CD4-positive, alpha-beta T cell treated with Interleukin-17A for 1 hour (primary cell): Measurements from ENCODE around the gene WSCD1.

Experiments used
- DNase-seq: peaks from one replicate; pipeline ENCODE4 v3.0.0-alpha.2; 2020

The WSCD1 gene

DNA sequence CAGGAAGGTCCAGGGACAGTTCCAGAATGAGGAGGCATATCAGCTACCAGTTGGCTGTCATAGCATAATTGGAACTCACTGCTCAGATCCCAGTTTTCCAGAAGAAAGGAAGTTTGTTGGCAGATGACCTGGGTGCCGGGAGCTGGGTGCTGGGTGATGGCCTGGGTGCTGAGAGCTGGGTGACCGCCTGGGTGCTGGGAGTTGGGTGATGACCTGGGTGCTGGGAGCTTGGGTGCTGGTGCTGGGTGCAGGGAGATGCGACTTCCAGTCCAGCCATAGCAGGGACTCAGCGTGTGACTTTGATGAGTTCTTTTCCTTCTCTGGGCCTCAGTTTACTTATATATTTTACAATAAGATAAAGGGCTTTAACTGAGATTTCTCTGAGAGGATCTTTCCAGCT, 18.0 kb downstream of the WSCD1 start:
- no peak for DNase-seq

DNA sequence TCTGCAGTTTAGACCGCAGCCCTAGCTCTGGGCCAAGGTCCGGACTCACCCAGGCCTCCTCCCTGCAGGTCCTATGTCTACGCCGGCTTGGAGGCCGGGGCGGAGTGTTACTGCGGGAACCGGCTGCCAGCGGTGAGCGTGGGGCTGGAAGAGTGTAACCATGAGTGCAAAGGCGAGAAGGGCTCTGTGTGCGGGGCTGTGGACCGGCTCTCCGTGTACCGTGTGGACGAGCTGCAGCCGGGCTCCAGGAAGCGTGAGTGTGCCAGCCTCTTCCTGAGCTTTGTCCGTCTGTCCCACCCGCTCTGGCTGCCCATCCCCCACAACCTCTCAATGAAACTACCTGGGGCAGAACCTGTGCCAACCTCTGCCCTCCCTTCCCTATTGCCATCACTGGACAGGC, 20.1 kb downstream of the WSCD1 start:
- DNase-seq, result no peak

DNA sequence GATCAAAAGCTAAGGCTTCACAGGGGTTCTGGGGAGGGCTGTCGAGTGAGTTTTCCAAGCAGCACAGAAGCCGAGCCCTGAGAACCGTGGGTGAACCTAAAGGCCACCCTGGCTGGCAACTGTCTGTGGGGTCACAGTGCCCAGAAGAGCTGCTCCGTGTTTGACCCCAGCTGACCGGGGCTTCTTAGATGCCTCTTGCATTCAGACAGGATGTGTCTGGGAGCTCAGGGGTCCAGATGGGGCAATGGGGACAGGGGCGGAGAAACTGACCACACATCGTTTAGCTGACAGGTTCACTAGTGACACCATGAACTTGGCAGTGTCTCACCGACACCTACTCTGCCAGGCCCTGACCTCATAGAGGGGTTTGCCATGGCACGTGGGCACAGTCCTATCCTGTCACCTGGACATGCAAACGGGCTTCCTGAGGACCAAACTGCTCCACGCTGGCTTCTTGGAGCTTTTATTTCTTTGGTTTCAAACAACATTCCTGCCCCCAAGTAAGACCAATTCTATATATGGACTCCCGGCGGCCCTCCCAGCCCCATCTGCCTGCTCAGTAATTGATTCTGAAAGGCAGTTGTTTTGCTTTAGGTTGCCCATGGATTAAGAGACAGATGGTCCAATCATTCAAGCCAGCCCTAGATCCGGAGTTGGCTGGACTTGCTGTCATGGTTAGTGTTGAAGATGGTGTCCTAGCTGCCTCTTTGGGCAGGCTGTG, 22.2 kb downstream of the WSCD1 start:
- DNase-seq, result no peak

DNA sequence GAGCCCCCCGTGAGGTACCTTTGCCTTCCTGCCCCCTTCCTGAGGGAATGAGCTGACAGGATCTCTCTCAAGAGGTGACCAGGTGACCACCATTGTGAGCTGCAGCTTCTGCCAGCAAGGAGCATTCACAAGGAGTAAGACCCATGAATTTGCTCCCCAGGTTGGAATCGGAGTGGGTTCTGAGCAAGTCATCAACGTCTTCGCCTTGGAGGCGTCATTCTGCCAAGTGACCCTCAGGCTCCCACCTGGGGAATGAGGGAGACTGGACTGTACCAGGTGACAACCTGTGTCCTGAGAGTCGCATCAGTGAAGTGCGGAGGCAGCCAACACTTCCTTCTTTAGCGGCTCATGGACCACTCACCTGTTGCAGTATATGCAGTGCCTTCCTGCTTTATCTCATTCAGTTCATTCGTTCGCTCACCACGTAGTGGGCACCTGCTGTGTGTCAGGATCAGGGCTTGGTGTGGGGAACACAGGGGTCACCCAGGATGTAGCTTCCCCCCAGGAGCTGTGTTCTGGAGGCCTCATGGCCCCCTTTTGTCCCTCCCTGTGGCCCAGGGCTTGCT, 22.8 kb downstream of the WSCD1 start:
- DNase-seq, result no peak

DNA sequence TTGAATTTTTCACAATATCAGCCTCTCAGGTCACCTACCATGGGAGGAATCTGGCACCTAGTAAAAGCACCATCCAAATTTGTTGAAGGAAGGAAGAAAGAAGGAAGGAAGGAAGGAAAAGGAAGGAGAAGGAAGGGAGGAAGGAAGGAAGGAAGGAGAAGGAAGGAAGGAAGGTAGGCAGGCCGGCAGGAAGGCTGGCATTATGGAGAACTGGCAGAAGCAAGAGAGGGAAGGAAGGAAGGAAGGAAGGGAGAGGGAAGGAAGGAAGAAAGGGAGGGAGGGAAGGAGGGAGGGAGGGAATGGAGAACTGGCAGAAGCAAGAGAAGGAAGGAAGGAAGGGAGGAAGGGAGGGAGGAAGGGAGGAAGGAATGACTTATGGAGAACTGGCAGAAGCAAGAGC, 24.3 kb downstream of the WSCD1 start:
- no peak for DNase-seq

DNA sequence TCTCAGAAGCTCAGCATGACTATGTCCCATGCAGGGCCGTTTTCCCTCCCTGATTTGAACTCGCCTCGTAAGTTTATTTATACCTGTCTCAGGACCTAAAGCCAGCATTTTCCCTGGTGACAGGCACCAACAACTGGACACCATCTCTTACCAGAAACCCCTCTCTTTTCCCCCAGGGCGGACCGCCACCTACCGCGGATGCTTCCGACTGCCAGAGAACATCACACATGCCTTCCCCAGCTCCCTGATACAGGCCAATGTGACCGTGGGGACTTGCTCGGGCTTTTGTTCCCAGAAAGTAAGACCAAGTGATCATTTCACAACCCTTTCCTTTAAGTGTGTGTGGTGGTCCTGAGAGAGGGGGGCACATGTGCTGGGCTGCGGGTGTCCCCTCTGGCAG, 24.7 kb downstream of the WSCD1 start:
- no peak for DNase-seq

DNA sequence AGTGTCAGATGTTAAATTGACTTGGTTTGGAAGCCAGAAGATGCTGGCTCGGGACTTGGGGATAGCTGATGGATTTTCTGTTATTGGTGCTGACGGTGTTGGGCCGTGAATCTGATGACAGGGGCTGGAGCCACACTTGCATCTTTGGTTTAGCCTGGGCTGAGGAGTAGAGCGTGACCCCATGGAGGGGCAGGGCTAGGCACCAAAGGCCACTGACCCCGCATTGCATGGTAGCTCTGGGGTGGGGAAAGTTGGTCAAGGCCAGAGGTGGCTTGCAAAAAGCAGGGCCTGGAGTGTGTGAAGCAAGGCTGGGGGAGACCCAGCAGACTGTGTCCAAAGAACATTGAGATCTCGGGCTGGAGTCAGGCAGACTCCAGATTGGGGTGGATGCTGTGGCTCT, 25.3 kb downstream of the WSCD1 start:
- no peak for DNase-seq

DNA sequence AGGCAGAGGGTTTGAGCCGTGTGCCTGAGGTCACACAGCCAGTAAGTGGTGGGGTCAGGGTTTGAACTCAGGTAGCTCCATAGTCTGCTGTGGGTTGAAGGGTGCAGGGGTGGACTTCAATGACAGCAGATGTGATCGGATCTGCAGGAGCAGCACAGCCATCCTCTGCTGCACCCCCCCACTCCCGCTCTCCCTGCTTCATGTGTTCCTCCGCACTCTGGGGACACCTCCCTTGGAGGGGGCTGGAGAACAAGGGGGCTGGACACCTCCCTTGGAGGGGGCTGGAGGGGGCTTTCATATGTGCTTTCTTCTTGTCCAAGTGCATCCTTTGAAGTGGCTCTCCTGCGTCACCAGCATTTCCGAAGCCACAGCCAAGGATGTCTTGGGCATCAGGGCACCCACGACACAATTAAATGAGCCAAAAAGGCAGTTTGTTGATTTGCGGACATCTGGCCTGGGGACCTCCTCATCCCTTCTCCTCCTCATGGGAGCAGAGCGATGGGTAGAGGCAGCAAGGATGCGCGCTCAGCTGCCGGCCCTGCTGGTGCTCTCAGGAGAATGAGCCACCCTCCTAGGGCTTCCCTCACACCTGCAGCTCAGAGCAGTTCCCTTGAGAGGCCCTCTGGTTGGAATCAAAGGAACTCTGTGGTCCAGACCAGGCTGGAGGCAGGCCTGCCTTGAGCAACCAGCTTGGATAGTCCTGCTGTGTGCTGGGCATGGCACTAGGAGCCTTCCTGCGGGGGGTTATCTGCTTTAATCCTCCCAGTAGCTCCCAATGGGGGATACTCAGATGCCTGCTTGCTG, 26.2 kb downstream of the WSCD1 start:
- DNase-seq, result no peak

DNA sequence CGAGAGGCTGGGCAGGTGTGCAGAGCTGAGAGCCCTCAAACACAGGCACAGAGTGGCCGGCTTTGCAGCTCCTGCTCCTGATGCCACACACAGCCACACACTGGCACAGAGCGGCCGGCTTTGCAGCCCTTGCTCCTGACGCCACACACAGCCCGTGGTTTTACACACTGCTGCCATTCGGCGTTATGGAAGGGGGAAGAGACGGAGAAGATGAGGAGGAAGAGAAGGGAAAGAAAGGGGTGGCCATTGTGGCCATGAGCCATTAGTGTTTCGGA, 26.8 kb downstream of the WSCD1 start:
- no peak for DNase-seq

DNA sequence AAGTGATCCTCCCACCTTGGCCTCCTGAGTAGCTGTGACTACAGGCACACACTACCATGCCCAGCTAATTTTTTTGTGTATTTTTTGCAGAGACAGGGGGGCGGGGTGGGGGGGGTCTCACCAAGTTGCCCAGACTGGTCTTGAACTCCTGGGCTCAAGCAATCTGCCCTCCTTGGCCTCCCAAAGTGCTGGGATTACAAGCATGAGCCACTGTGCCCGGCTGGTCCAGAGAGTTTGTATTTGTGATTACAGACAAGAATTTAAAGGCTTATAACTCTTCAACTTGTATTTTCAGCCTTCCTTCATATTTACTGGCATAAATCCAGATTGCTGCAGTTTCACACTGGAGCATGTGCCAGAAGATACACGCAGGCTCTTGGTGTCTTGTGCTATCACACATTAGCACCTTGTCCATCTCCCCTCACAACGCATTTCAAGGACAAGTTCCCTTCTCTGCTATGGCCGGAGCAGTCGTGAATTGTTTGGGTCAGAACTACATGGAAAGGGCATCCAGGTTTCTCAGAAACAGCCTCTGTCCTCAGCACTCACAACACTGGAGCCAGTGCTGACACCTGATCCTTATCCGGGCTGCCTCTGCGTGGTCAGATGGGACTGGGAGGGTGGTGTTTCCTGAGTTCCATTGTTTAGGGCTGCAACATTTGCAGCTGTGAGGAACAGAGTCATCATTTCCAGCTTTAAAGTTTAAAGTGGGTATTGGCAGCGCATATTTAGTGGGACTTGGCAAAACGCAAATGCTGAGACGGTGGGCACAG, 28.1 kb downstream of the WSCD1 start:
- no peak for DNase-seq

DNA sequence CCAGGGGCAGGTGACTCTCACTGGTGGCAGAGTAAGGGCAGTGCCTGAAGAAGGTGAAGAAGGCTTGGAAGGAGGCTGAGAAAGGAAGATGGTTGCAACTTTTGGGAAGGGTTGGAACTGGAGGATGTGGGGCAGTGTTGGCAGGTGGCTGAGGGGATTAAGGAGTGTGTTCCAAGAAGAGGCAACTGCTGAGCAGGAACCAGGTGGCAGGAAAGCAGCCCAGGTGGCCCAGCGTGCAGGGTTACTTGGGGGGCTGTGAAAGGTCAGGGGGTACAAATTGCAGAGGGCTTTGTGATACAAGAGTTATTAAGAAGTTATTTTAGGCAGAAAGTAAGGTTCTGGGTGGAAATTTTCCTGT, 28.6 kb downstream of the WSCD1 start:
- no peak for DNase-seq

DNA sequence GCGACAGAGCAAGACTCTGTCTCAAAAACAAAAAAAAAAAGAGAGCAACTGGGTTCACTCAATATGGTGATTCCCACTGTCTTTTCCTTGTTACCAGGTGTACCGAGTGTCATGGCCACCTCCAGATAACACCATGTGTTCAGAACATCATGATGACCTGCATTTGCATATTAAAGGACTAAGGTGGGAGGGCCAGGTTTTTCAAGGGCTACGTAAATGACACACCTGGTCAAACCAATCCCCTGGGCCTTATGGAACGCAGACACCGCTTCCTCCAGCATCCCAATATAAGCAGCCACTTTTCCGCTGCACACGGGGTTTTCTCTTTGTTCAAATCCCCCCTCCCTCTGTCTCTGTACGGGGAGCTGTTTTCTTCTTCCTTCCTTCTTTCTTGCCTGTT, 29.3 kb downstream of the WSCD1 start:
- DNase-seq, result no peak

DNA sequence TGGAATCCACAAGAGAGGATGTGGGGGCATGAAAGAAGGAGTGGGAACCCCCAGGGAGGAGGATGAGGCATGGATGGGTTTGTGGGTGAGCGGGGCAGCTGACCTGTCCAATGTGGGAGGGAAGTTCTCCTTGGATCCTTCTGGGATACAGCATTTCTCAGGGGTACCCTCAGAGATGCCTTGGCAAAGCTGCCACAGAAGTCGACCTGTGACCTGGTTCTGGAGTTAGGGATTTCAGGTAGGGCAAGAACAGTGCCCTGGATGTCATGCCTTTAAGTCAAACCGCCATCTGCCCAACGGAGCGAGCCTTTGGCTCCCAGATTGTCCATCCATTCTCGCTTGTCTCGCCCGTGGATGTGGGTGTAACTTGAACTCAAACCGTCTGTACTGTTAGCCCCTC, 30.0 kb downstream of the WSCD1 start:
- DNase-seq, result no peak

DNA sequence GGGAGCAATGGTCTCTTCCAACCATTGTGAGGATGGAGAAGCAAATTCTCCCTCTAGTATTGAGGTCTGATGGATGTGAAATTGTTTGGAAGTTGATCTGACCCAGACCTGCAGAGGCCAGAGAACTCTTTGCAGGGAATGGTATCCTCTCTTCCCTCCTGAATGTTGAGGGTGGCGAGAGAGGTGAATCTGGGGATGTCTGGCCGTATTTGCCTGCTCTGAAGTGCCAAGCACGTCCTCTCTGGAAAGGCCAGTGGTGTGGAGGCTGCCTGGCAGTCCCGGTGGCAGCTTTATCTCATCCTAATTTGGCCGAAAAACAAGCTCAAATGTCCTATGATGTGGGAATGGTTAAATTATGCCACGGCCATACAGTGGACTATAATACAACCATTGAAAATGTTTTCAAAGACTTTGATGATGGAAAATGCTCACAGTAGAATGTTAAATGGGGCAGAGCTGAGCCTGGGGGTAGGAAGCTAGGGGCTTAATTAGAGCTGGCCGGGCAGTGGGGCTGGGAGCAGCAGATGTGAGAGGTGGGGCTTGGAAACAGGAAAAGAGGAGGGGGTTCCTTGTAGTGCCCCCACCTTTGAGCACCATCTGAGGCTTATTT, 30.8 kb downstream of the WSCD1 start:
- DNase-seq, result no peak

DNA sequence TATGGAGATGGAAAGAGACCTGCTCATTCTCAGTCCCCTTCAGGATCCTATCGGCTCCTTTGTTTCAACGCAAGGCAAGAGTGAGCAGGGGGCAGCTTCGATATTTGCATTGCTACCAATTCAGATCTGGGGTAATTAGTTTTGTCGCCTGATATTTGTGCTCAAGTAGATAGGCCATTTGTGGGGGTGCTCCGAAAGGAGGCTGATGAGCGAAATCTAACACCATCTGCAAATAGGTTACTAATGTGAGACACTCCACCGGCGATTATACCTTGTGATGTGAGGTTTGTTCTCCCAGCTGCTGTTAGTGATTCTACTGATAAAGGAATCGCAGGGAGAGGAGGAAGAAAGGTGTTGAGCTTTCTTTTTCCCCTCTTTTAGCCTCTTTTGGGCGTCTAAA, 31.5 kb downstream of the WSCD1 start:
- no peak for DNase-seq

DNA sequence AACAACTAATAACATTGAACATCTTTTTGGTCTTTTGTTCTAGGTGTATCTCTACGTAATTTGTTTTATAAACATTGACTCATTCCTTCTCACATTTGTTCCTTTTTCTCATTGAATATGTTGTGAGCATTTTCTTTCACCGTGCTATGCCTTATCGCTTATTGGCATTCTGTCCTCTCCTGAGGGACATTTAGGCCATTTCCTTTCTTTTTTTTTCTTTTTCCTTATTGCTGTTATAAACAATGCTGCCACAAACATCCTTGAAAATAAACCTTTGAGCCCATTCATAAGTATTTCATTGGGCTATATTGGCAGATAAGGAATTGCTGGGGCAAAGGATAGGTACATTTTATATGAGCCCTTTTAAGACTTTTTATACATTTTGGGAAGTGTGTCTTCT, 32.4 kb downstream of the WSCD1 start:
- no peak for DNase-seq

DNA sequence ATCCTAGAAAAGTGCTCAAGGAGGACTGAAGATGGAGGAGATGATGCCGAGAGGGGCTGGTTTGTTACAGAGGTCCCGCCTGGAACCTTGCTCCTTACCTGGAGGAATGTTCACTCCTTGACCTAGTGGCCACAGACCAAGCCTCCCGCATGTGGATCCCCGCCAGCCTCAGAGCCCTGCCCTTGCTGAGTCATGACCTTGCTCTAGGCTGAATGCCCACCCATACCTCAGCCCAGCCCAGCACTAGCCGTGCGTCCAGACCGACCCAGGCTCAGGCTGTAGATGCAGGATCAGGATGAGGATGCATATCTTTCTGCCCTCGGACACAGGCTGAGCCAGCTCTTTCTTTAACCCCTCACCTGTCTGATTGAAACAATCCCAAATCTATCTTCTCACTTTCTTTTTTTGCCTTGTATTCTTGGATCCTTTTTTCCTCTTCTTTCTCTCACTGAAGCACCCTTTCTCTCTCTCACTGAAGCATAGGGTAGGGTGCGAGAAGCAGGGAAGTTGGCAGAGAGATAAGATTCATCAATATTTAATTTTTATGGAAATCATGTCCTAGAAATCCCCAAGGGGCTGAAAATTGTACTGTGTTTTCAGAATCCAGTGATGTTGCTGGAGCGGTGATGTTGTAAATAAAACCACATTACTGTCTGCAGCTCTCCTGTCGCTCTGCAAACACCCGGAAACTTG, 34.9 kb downstream of the WSCD1 start:
- no peak for DNase-seq

DNA sequence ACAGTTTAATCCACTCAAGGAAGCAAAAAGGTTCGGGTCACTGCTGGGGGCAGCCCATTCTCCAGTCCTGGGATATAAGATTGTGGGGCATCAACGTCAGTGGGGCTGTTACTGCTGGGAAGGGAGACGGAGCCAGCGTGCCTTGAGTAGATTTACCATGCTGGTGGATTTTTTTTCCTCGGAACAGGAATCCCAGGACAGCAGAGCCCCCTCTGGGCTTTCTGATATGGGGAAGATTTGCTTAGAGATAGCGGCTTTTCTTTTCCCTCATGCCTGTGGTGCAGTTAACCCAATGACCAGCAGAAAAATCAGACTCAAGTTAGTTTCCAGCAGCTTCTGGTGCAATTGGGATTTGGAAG, 35.4 kb downstream of the WSCD1 start:
- no peak for DNase-seq

DNA sequence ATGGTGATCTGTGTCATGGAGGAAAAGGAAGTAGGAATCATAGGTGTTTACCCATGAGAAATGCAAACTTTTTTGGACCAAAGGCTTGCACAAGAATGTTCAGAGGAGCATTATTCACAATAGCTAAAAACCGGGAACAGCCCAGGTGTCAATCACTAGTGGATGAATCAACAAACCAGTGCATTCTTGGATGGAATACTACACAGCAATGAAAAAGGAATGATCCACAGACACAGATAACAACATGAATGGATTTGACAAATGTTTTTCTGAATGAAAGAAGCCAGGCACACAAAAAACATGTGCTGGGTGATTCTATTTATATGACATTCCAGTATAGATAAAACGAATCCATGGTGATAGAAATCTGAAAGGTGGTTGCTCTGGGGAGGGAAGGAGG, 36.0 kb downstream of the WSCD1 start:
- no peak for DNase-seq

DNA sequence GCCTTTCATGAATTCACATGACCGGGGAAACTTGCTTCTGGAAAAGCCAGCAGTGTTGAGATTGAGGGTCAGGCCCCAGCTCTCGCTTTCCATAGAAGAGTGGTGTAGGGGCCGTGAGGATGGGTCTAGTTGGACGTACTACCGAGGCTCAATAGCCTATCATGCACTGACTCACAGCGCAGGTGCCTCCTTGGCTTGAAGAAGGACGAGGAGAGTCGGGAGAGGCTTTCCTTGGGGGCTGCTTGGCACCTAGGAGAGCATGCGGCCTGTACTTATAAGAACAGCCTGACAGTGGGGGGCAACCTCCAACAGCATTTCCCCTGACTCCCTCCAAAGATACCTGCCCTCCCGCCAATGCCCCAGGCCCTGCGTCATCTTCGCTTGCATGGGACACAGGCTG, 37.6 kb downstream of the WSCD1 start:
- DNase-seq, result no peak

DNA sequence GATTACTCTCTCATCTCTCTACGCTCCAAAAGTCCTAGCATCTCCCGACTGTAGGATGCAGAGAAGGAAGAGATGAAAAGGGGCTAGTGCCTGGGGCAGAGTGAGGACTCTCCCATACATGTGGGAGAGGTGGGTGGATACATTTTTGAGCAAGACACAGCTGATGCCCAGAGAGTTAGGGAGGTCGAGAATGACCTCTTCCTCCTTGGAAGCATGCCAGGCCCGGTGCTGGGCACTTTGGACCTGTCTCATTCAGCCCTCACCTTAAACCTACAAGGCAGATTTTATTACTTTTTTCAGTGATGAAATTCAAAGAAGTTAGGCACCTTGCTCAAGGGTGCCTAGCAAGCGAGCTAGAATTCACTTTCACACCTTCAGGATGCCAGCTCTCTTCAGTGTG, 38.2 kb downstream of the WSCD1 start:
- no peak for DNase-seq

DNA sequence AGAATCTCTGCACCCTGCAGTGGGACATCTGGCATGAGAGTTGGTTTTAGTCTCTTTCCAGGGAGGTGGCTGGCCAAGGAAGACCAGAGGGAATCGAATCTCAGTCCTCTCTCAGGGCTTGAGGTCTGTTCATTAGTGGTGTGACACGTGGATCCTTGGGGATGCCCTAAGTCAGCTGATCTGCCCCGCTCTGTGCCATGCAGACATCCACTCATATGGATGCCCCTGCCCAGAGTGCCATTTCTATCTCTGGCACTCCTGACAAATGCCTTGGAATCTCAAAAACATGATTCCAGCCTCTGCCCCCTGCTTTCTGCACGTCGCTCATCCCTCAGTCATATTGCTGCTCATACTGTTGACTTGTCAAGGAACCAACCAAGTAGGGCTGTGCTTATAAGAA, 38.8 kb downstream of the WSCD1 start:
- no peak for DNase-seq

DNA sequence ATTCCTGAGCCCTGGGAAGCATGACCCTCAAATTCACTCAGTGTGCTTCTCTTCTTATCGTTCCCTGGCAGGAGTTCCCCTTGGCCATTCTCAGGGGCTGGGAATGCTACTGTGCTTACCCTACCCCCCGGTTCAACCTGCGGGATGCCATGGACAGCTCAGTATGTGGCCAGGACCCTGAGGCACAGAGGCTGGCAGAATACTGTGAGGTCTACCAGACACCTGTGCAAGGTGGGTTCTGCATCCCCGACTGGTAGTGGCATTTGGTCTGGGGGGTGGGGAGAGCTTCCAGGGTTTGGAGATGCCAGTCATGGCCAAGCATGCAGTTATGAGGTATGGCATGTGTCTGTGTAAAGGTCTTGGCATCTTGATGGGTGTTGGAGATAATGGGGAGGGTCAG, 39.4 kb downstream of the WSCD1 start:
- DNase-seq, result no peak
